SK-N-SH (cell line): ENCODE measurements around the gene FXYD2. TPM values are rescaled to one million over a fixed set of nuclear protein-coding genes. Genes with fewer than 3 reads are reported as not detected.

ENCODE experiments used
- CTCF ChIA-PET: fragments of 300-600, 350-600 bp; formaldehyde crosslinking; extraction: SDS; loops from one replicate; lab custom pipeline; 2021; lab: Yijun Ruan, JAX
- POLR2A ChIA-PET: fragments of 350-600 bp; sonication (Branson Sonifier 250); formaldehyde crosslinking; extraction: SDS; loops from one replicate; lab custom pipeline; 2020; ENCODE audit warnings: antibody characterized with exemption, inconsistent platforms; lab: Yijun Ruan, JAX
- DNase-seq: peaks from one replicate; pipeline ENCODE4 v3.0.0; 2012
- H2AFZ ChIP-seq: fragments of 200-600 bp; sonication (generic); 2 replicates; pipeline ENCODE4 v1.8.1; 2016; ENCODE audit warnings: antibody characterized with exemption, mild to moderate bottlenecking, low read depth
- H3F3A ChIP-seq: fragments of 200-600 bp; sonication (generic); replicated peaks from 2 replicates; pipeline ENCODE3; 2016; ENCODE audit warnings: antibody characterized with exemption, mild to moderate bottlenecking; ENCODE audit not compliant: insufficient read depth
- H3K27ac ChIP-seq, 2 experiments: fragments of 200-500 bp in 1 of 2; fragments of 200-600 bp in 1 of 2; sonication (Bioruptor generic) in 1 of 2; sonication (generic), shearing (Covaris generic) in 1 of 2; 2 replicates each; pipeline versions ENCODE4 v1.5.1 to v1.6.1; 2014 to 2016; ENCODE audit warnings: low read depth in 2 of 2, inconsistent platforms in 1 of 2, low read length in 1 of 2, mild to moderate bottlenecking in 1 of 2, mixed read lengths in 1 of 2
- H3K27me3 ChIP-seq: fragments of 200-600 bp; sonication (generic), shearing (Covaris generic); 2 replicates; pipeline ENCODE4 v1.6.1; 2016; ENCODE audit warnings: mixed run types; ENCODE audit not compliant: insufficient read depth
- H3K36me3 ChIP-seq, 2 experiments: fragments of 200-500 bp in 1 of 2; fragments of 200-600 bp in 1 of 2; sonication (Bioruptor generic) in 1 of 2; sonication (generic) in 1 of 2; replicated peaks in 1 of 2; 2 replicates each; pipeline versions ENCODE3 to v1.5.1; 2014 to 2016; ENCODE audit warnings: low read length in 1 of 2, mild to moderate bottlenecking in 1 of 2; ENCODE audit not compliant: insufficient read depth in 2 of 2, control insufficient read depth in 1 of 2
- H3K4me1 ChIP-seq, 2 experiments: fragments of 200-500 bp in 1 of 2; fragments of 200-600 bp in 1 of 2; sonication (Bioruptor generic) in 1 of 2; sonication (generic), shearing (Covaris generic) in 1 of 2; 2 replicates each; pipeline versions ENCODE4 v1.5.1 to v1.6.1; 2014 to 2016; ENCODE audit warnings: low read depth in 1 of 2, low read length in 1 of 2, mixed run types in 1 of 2; ENCODE audit not compliant: insufficient read depth in 2 of 2, control insufficient read depth in 1 of 2
- H3K4me2 ChIP-seq: fragments of 200-600 bp; sonication (generic), shearing (Covaris generic); 2 replicates; pipeline ENCODE4 v1.6.1; 2017; ENCODE audit warnings: mixed run types
- H3K4me3 ChIP-seq, 2 experiments: fragments of 200-500 bp in 1 of 2; fragments of 200-600 bp in 1 of 2; sonication (Bioruptor generic) in 1 of 2; sonication (generic), shearing (Covaris generic) in 1 of 2; 2 replicates each; pipeline versions ENCODE4 v1.5.1 to v1.8.1; 2014 to 2016; ENCODE audit warnings: low read depth in 2 of 2, inconsistent platforms in 1 of 2, low read length in 1 of 2, mild to moderate bottlenecking in 1 of 2, mixed read lengths in 1 of 2, moderate library complexity in 1 of 2
- H3K79me2 ChIP-seq: fragments of 200-600 bp; sonication (generic); 2 replicates; pipeline ENCODE4 v1.8.1; 2017; ENCODE audit warnings: mild to moderate bottlenecking; ENCODE audit not compliant: insufficient read depth
- H3K9ac ChIP-seq: fragments of 200-600 bp; sonication (generic); 2 replicates; pipeline ENCODE4 v1.6.1; 2017; ENCODE audit warnings: mixed run types
- H3K9me2 ChIP-seq: fragments of 200-600 bp; sonication (generic); 2 replicates; pipeline ENCODE4 v1.6.1; 2017; ENCODE audit warnings: mixed run types
- H3K9me3 ChIP-seq: fragments of 200-600 bp; sonication (generic); 2 replicates; pipeline ENCODE4 v1.6.1; 2017; ENCODE audit warnings: mixed run types, mild to moderate bottlenecking, moderate library complexity
- H4K20me1 ChIP-seq: fragments of 200-600 bp; sonication (generic); 2 replicates; pipeline ENCODE4 v1.6.1; 2017; ENCODE audit warnings: mild to moderate bottlenecking, mixed run types; ENCODE audit not compliant: insufficient read depth
- CTCF ChIP-seq: fragments of 200-600 bp; sonication (generic); IDR thresholded peaks from 2 replicates; pipeline ENCODE4 v1.6.1; 2017; ENCODE audit warnings: antibody characterized with exemption, mild to moderate bottlenecking, moderate library complexity
- EP300 ChIP-seq, 2 experiments: IDR thresholded peaks; 2 replicates each; pipeline versions ENCODE4 v1.4.0 to v1.6.1; 2012; ENCODE audit warnings: borderline replicate concordance in 1 of 2, low read depth in 1 of 2, low read length in 1 of 2
- FOSL2 ChIP-seq: IDR thresholded peaks from 2 replicates; pipeline ENCODE4 v1.4.0; 2012; ENCODE audit warnings: low read depth, mild to moderate bottlenecking, moderate library complexity, borderline replicate concordance
- FOXJ3 ChIP-seq: sonication (generic); formaldehyde crosslinking; IDR thresholded peaks from 2 replicates; pipeline ENCODE4 v1.5.1; 2020; ENCODE audit warnings: mild to moderate bottlenecking, missing genetic modification reagents
- FOXM1 ChIP-seq: IDR thresholded peaks from 2 replicates; pipeline ENCODE4 v1.4.0; 2012; ENCODE audit warnings: low read depth, mild to moderate bottlenecking
- GABPA ChIP-seq: IDR thresholded peaks from 2 replicates; pipeline ENCODE4 v1.4.0; 2012; ENCODE audit warnings: low read depth, mild to moderate bottlenecking
- GATA2 ChIP-seq: sonication (generic); formaldehyde crosslinking; IDR thresholded peaks from 2 replicates; pipeline ENCODE4 v1.5.0; 2020; ENCODE audit warnings: mild to moderate bottlenecking, missing genetic modification reagents
- JUND ChIP-seq: IDR thresholded peaks from 2 replicates; pipeline ENCODE4 v1.4.0; 2012
- MXI1 ChIP-seq: IDR thresholded peaks from 2 replicates; pipeline ENCODE4 v1.6.1; 2012; ENCODE audit warnings: mild to moderate bottlenecking, low read depth, low read length, improper control_type of control experiment
- PBX3 ChIP-seq: IDR thresholded peaks from 2 replicates; pipeline ENCODE4; 2012
- POLR2AphosphoS5 ChIP-seq: IDR thresholded peaks from 2 replicates; pipeline ENCODE4 v1.6.1; 2012; ENCODE audit warnings: low read depth, low read length
- RAD21 ChIP-seq: IDR thresholded peaks from 2 replicates; pipeline ENCODE4 v1.6.1; 2012; ENCODE audit warnings: mild to moderate bottlenecking, low read length
- RFX5 ChIP-seq: IDR thresholded peaks from 2 replicates; pipeline ENCODE4 v1.6.1; 2012; ENCODE audit warnings: mild to moderate bottlenecking, improper control_type of control experiment, low read length
- TAF1 ChIP-seq: IDR thresholded peaks from 2 replicates; pipeline ENCODE4 v1.6.1; 2012; ENCODE audit warnings: low read depth, mild to moderate bottlenecking, low read length, moderate library complexity, borderline replicate concordance
- USF1 ChIP-seq: IDR thresholded peaks from 2 replicates; pipeline ENCODE4 v1.4.0; 2012; ENCODE audit warnings: low read depth, borderline replicate concordance
- YY1 ChIP-seq: IDR thresholded peaks from 2 replicates; pipeline ENCODE4 v1.4.0; 2012; ENCODE audit warnings: low read depth, mild to moderate bottlenecking
- WGBS: methylation state at CpG from one replicate; pipeline ENCODE4 v1.1.6; 2017; ENCODE audit warnings: low lambda C conversion rate; 5-methylcytosine and 5-hydroxymethylcytosine counted together
- polyA plus RNA-seq, 3 experiments: library from polyadenylated mRNA; depleted of rRNA; stranded (reverse); fragments of >200 nt; gene quantifications; 2 replicates each; pipeline ENCODE4 v1.2.3, GENCODE V29; 2012
- TF ChIP-seq, protein P1 (sequence below): fragments of 150-350 bp; IDR thresholded peaks from 2 replicates; pipeline ENCODE4 v1.6.1; 2017; ENCODE audit warnings: antibody characterized with exemption, low read length, low read depth, borderline replicate concordance
- TF ChIP-seq, protein P2 (sequence below): IDR thresholded peaks from 2 replicates; pipeline ENCODE4 v1.6.1; 2012; ENCODE audit warnings: mild to moderate bottlenecking, low read depth, low read length, moderate library complexity
- TF ChIP-seq, protein P3 (sequence below): fragments of 150-350 bp; IDR thresholded peaks from 2 replicates; pipeline ENCODE4 v1.6.1; 2016; ENCODE audit warnings: mild to moderate bottlenecking, low read depth, low read length

FXYD2 gene
- polyA plus RNA-seq, 1 of the 3 experiments (the other 2 are of a cell fraction): not detected

DNA sequence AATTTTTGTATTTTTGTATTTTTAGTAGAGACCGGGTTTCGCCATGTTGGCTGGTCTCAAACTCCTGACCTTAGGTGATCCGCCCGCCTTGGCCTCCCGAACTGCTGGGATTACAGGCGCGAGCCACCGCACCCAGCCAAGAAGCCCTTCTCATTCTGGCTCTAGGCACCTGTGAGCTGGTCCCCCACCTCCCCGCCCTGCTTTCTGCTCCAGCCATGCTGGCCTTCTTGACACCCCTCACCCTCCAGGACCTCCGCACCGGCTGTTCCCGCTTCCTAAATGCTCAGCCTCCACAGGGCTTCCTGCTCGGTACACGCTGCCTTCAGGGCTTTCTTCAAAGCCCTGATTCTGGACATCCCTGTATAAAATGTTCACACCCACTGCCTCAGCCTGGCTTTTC is 5.5 kb upstream of the FXYD2 start:
- Histone ChIP-seq H3K27me3 (peaks cover 9% of the 10 kb centered on the region; the same call in 1 of the 2 replicates), H3K9me3 (no peaks in the 10 kb centered on the region), H3K79me2 (no peaks in the 10 kb centered on the region), H2AFZ (no peak overlapping the region)
- POLR2A ChIA-PET: no interaction called here
- TF ChIP-seq RAD21 (no peak), JUND (no peak), PBX3 (no peak), EP300 (IDR thresholded peaks at IDR 0.05; ENCODE audit: borderline replicate concordance in 1 of 2, low read depth in 1 of 2, low read length in 1 of 2) (no peak), FOXM1 (no peak)
- TF ChIP-seq, all 33 proteins: peak for 0
- CTCF ChIA-PET: interaction anchor here (1.4 to 25.9 kb wide), 2 partner anchors 117 to 223 kb away, joined by 5 to 481 read pairs; no protein-coding TSS in a partner anchor
- H3K36me3 ChIP-seq: no peaks in the 10 kb centered on the region
- H3K9me2 ChIP-seq: no peaks in the 10 kb centered on the region
- no peaks in the 10 kb centered on the region for H4K20me1 ChIP-seq
- no peak overlapping the region for H3K4me3 ChIP-seq
- H3F3A ChIP-seq: no peaks in the 10 kb centered on the region
- no peak for DNase-seq
- peaks cover 0 to 6% of the 10 kb centered on the region in 2 experiments; a peak in 2 of 4 replicates for H3K4me1 ChIP-seq
- 95% methylated on average over 14 of the region's 14 CpGs for WGBS
- H3K4me2 ChIP-seq: no peak overlapping the region
- H3K9ac ChIP-seq: no peak overlapping the region
- H3K27ac ChIP-seq: no peak overlapping the region

GRCh38 chr11:117829369-117829725 is 4.8 kb upstream of the FXYD2 start:
- H3K27ac ChIP-seq: no peak overlapping the region
- 76% methylated on average over 4 of the region's 7 CpGs for WGBS

More at GRCh38 chr11:117829369-117829725, 4.8 kb upstream of the FXYD2 start:
- Histone ChIP-seq H3K4me1 (peaks cover 0 to 6% of the 10 kb centered on the region in 2 experiments; a peak in 2 of 4 replicates), H4K20me1 (no peaks in the 10 kb centered on the region), H3K27me3 (peaks cover 9% of the 10 kb centered on the region; the same call in 1 of the 2 replicates), H2AFZ (no peak overlapping the region), H3K9me3 (no peaks in the 10 kb centered on the region), H3F3A (no peaks in the 10 kb centered on the region), H3K4me2 (no peak overlapping the region), H3K9me2 (no peaks in the 10 kb centered on the region), H3K9ac (no peak overlapping the region), H3K36me3 (no peaks in the 10 kb centered on the region), H3K4me3 (no peak overlapping the region), H3K79me2 (no peaks in the 10 kb centered on the region)
- TF ChIP-seq GABPA (no peak), USF1 (no peak), CTCF (no peak), GATA2 (CRISPR knock-in tag) (no peak), YY1 (no peak), FOSL2 (no peak), RFX5 (no peak), FOXJ3 (no peak), FOXM1 (no peak), TAF1 (no peak), MXI1 (no peak), POLR2AphosphoS5 (no peak)
- TF ChIP-seq, protein P1, sequence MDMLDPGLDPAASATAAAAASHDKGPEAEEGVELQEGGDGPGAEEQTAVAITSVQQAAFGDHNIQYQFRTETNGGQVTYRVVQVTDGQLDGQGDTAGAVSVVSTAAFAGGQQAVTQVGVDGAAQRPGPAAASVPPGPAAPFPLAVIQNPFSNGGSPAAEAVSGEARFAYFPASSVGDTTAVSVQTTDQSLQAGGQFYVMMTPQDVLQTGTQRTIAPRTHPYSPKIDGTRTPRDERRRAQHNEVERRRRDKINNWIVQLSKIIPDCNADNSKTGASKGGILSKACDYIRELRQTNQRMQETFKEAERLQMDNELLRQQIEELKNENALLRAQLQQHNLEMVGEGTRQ: no peak
- TF ChIP-seq, protein P2, sequence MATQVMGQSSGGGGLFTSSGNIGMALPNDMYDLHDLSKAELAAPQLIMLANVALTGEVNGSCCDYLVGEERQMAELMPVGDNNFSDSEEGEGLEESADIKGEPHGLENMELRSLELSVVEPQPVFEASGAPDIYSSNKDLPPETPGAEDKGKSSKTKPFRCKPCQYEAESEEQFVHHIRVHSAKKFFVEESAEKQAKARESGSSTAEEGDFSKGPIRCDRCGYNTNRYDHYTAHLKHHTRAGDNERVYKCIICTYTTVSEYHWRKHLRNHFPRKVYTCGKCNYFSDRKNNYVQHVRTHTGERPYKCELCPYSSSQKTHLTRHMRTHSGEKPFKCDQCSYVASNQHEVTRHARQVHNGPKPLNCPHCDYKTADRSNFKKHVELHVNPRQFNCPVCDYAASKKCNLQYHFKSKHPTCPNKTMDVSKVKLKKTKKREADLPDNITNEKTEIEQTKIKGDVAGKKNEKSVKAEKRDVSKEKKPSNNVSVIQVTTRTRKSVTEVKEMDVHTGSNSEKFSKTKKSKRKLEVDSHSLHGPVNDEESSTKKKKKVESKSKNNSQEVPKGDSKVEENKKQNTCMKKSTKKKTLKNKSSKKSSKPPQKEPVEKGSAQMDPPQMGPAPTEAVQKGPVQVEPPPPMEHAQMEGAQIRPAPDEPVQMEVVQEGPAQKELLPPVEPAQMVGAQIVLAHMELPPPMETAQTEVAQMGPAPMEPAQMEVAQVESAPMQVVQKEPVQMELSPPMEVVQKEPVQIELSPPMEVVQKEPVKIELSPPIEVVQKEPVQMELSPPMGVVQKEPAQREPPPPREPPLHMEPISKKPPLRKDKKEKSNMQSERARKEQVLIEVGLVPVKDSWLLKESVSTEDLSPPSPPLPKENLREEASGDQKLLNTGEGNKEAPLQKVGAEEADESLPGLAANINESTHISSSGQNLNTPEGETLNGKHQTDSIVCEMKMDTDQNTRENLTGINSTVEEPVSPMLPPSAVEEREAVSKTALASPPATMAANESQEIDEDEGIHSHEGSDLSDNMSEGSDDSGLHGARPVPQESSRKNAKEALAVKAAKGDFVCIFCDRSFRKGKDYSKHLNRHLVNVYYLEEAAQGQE: no peak
- TF ChIP-seq, protein P3, sequence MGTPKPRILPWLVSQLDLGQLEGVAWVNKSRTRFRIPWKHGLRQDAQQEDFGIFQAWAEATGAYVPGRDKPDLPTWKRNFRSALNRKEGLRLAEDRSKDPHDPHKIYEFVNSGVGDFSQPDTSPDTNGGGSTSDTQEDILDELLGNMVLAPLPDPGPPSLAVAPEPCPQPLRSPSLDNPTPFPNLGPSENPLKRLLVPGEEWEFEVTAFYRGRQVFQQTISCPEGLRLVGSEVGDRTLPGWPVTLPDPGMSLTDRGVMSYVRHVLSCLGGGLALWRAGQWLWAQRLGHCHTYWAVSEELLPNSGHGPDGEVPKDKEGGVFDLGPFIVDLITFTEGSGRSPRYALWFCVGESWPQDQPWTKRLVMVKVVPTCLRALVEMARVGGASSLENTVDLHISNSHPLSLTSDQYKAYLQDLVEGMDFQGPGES: no peak
- no peak for DNase-seq
- CTCF ChIA-PET: interaction anchor here (1.4 to 25.9 kb wide), 2 partner anchors 117 to 224 kb away, joined by 5 to 481 read pairs; no protein-coding TSS in a partner anchor
- POLR2A ChIA-PET: no interaction called here
